HEK293 (cell line): Measurements from ENCODE around the gene CCDC150.

ENCODE experiments used
- HOXC10 ChIP-seq: sonication (generic); formaldehyde crosslinking; IDR thresholded peaks from 2 replicates; pipeline ENCODE4 v1.8.1; 2023; ENCODE audit warnings: mild to moderate bottlenecking, missing genetic modification reagents
- SCRT2 ChIP-seq: fragments of 450-650 bp; formaldehyde crosslinking; IDR thresholded peaks from 2 replicates; pipeline ENCODE4 v1.5.1; 2016; ENCODE audit warnings: missing biosample characterization, missing genetic modification characterization
- SP3 ChIP-seq: fragments of 450-650 bp; formaldehyde crosslinking; IDR thresholded peaks from 2 replicates; pipeline ENCODE4 v1.5.1; 2016; ENCODE audit warnings: missing biosample characterization, missing genetic modification characterization
- ZBTB20 ChIP-seq: fragments of 450-650 bp; formaldehyde crosslinking; IDR thresholded peaks from 2 replicates; pipeline ENCODE4 v1.5.1; 2016; ENCODE audit warnings: missing biosample characterization, missing genetic modification characterization
- ZEB2 ChIP-seq: fragments of 450-650 bp; formaldehyde crosslinking; IDR thresholded peaks from 2 replicates; pipeline ENCODE4 v1.5.1; 2016; ENCODE audit warnings: missing biosample characterization, missing genetic modification characterization
- ZFP37 ChIP-seq: fragments of 450-650 bp; formaldehyde crosslinking; IDR thresholded peaks from 2 replicates; pipeline ENCODE4 v1.5.1; 2016; ENCODE audit warnings: missing biosample characterization, missing genetic modification characterization
- ZFP69B ChIP-seq: fragments of 450-650 bp; formaldehyde crosslinking; IDR thresholded peaks from 2 replicates; pipeline ENCODE4 v1.5.1; 2016; ENCODE audit warnings: missing biosample characterization, missing genetic modification characterization
- ZNF155 ChIP-seq: fragments of 450-650 bp; formaldehyde crosslinking; IDR thresholded peaks from 2 replicates; pipeline ENCODE4 v1.5.1; 2016; ENCODE audit warnings: missing biosample characterization, missing genetic modification characterization
- ZNF623 ChIP-seq: fragments of 450-650 bp; formaldehyde crosslinking; IDR thresholded peaks from 2 replicates; pipeline ENCODE4 v1.5.1; 2016; ENCODE audit warnings: missing biosample characterization, missing genetic modification characterization
- ZNF629 ChIP-seq: fragments of 450-650 bp; formaldehyde crosslinking; IDR thresholded peaks from 2 replicates; pipeline ENCODE4 v1.5.1; 2017; ENCODE audit warnings: missing biosample characterization, missing genetic modification characterization
- ZNF670 ChIP-seq: fragments of 450-650 bp; formaldehyde crosslinking; IDR thresholded peaks from 2 replicates; pipeline ENCODE4 v1.5.1; 2016; ENCODE audit warnings: missing biosample characterization, missing genetic modification characterization, low read depth
- ZNF791 ChIP-seq: fragments of 450-650 bp; formaldehyde crosslinking; IDR thresholded peaks from 2 replicates; pipeline ENCODE4 v1.5.1; 2016; ENCODE audit warnings: missing biosample characterization, missing genetic modification characterization
- TF ChIP-seq, protein P1 (sequence below): fragments of 450-650 bp; formaldehyde crosslinking; IDR thresholded peaks from 2 replicates; pipeline ENCODE4 v1.5.1; 2016; ENCODE audit warnings: missing biosample characterization, missing genetic modification characterization
- TF ChIP-seq, protein P2 (sequence below): fragments of 450-650 bp; formaldehyde crosslinking; IDR thresholded peaks from 2 replicates; pipeline ENCODE4; 2016; ENCODE audit warnings: missing biosample characterization, missing genetic modification characterization
- TF ChIP-seq, protein P3 (sequence below): fragments of 450-650 bp; formaldehyde crosslinking; conservative IDR thresholded peaks from 2 replicates; pipeline ENCODE4 v1.5.1; 2016; ENCODE audit warnings: low read depth, missing biosample characterization, missing genetic modification characterization
- TF ChIP-seq, protein P4 (sequence below): fragments of 450-650 bp; formaldehyde crosslinking; IDR thresholded peaks from 2 replicates; pipeline ENCODE4 v1.5.1; 2017; ENCODE audit warnings: missing biosample characterization, missing genetic modification characterization
- TF ChIP-seq, protein P5 (sequence below): fragments of 450-650 bp; formaldehyde crosslinking; IDR thresholded peaks from 2 replicates; pipeline ENCODE4 v1.5.1; 2016; ENCODE audit warnings: missing biosample characterization, missing genetic modification characterization
- TF ChIP-seq, protein P6 (sequence below): fragments of 450-650 bp; formaldehyde crosslinking; IDR thresholded peaks from 2 replicates; pipeline ENCODE4 v1.5.1; 2016; ENCODE audit warnings: missing biosample characterization, missing genetic modification characterization

Gene CCDC150

DNA sequence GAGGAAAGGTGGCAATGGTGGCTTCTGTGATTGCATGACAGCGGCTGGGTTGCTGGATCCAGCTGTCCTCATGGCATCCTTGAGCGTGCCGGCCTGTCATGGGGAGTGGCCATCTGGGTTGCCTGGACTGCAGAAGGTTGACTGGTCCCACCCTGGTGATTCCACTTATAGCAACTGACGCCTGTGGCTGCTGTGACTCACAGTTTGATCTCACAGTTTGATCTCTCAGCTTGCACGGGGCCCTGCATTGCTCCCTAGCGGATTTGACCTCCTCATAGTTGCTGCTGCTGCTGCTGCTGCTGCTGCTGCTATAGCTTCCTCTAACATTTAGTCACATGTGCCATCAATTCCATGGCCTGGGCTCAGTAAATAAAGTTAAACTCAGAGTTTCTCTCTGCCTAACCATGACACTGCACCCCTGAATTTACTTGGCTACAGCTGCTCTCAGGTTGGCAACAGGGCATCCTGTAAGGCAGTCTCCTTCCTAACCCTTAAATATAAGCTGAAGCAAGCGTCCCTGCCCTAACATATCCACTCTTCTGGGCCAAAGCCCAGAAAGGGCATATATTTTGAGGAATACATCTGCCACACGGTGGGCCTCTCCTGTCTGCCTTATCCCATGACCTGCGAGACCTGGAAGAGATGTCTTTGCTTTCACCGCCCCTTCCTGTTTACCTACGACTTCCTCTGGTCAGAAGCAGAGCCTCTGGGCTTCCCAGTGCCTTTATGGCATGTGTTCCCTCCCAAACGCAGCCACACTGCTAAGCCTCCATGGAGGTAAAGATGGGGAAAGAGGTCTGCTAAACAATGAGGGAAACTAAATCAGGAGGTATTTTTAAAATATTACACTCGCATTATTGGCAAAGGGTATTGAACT is 37.8 kb upstream of the CCDC150 start (continued):
- TF ChIP-seq, protein P1, sequence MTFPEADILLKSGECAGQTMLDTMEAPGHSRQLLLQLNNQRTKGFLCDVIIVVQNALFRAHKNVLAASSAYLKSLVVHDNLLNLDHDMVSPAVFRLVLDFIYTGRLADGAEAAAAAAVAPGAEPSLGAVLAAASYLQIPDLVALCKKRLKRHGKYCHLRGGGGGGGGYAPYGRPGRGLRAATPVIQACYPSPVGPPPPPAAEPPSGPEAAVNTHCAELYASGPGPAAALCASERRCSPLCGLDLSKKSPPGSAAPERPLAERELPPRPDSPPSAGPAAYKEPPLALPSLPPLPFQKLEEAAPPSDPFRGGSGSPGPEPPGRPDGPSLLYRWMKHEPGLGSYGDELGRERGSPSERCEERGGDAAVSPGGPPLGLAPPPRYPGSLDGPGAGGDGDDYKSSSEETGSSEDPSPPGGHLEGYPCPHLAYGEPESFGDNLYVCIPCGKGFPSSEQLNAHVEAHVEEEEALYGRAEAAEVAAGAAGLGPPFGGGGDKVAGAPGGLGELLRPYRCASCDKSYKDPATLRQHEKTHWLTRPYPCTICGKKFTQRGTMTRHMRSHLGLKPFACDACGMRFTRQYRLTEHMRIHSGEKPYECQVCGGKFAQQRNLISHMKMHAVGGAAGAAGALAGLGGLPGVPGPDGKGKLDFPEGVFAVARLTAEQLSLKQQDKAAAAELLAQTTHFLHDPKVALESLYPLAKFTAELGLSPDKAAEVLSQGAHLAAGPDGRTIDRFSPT (tag by site-specific recombination) = no peak
- TF ChIP-seq, protein P2, sequence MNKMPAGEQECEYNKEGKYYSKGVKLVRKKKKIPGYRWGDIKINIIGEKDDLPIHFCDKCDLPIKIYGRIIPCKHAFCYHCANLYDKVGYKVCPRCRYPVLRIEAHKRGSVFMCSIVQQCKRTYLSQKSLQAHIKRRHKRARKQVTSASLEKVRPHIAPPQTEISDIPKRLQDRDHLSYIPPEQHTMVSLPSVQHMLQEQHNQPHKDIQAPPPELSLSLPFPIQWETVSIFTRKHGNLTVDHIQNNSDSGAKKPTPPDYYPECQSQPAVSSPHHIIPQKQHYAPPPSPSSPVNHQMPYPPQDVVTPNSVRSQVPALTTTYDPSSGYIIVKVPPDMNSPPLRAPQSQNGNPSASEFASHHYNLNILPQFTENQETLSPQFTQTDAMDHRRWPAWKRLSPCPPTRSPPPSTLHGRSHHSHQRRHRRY (tag by site-specific recombination) = no peak
- TF ChIP-seq, protein P3, sequence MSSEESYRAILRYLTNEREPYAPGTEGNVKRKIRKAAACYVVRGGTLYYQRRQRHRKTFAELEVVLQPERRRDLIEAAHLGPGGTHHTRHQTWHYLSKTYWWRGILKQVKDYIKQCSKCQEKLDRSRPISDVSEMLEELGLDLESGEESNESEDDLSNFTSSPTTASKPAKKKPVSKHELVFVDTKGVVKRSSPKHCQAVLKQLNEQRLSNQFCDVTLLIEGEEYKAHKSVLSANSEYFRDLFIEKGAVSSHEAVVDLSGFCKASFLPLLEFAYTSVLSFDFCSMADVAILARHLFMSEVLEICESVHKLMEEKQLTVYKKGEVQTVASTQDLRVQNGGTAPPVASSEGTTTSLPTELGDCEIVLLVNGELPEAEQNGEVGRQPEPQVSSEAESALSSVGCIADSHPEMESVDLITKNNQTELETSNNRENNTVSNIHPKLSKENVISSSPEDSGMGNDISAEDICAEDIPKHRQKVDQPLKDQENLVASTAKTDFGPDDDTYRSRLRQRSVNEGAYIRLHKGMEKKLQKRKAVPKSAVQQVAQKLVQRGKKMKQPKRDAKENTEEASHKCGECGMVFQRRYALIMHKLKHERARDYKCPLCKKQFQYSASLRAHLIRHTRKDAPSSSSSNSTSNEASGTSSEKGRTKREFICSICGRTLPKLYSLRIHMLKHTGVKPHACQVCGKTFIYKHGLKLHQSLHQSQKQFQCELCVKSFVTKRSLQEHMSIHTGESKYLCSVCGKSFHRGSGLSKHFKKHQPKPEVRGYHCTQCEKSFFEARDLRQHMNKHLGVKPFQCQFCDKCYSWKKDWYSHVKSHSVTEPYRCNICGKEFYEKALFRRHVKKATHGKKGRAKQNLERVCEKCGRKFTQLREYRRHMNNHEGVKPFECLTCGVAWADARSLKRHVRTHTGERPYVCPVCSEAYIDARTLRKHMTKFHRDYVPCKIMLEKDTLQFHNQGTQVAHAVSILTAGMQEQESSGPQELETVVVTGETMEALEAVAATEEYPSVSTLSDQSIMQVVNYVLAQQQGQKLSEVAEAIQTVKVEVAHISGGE (tag by site-specific recombination) = no peak
- peak; percentile 41 for TF ChIP-seq SCRT2 (tag by site-specific recombination)
- no peak for TF ChIP-seq HOXC10 (CRISPR knock-in tag)
- peak; percentile 56; the same call in 1 of the 2 replicates for TF ChIP-seq ZFP69B (tag by site-specific recombination)
- TF ChIP-seq ZEB2 (tag by site-specific recombination) = no peak
- TF ChIP-seq ZNF155 (tag by site-specific recombination) = no peak
- TF ChIP-seq, protein P4, sequence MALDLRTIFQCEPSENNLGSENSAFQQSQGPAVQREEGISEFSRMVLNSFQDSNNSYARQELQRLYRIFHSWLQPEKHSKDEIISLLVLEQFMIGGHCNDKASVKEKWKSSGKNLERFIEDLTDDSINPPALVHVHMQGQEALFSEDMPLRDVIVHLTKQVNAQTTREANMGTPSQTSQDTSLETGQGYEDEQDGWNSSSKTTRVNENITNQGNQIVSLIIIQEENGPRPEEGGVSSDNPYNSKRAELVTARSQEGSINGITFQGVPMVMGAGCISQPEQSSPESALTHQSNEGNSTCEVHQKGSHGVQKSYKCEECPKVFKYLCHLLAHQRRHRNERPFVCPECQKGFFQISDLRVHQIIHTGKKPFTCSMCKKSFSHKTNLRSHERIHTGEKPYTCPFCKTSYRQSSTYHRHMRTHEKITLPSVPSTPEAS = no peak
- TF ChIP-seq ZNF670 (tag by site-specific recombination) = no peak
- TF ChIP-seq ZNF623 (tag by site-specific recombination) = no peak
- TF ChIP-seq ZFP37 (tag by site-specific recombination) = no peak
- TF ChIP-seq ZNF629 = 0 out of 2 replicates have a peak, but pooled peaks have one; percentile 30
- TF ChIP-seq, protein P5, sequence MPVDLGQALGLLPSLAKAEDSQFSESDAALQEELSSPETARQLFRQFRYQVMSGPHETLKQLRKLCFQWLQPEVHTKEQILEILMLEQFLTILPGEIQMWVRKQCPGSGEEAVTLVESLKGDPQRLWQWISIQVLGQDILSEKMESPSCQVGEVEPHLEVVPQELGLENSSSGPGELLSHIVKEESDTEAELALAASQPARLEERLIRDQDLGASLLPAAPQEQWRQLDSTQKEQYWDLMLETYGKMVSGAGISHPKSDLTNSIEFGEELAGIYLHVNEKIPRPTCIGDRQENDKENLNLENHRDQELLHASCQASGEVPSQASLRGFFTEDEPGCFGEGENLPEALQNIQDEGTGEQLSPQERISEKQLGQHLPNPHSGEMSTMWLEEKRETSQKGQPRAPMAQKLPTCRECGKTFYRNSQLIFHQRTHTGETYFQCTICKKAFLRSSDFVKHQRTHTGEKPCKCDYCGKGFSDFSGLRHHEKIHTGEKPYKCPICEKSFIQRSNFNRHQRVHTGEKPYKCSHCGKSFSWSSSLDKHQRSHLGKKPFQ = no peak
- TF ChIP-seq SP3 (tag by site-specific recombination) = no peak
- 0 out of 2 replicates have a peak, but pooled peaks have one; percentile 26 for TF ChIP-seq ZBTB20 (tag by site-specific recombination)
- TF ChIP-seq, protein P6, sequence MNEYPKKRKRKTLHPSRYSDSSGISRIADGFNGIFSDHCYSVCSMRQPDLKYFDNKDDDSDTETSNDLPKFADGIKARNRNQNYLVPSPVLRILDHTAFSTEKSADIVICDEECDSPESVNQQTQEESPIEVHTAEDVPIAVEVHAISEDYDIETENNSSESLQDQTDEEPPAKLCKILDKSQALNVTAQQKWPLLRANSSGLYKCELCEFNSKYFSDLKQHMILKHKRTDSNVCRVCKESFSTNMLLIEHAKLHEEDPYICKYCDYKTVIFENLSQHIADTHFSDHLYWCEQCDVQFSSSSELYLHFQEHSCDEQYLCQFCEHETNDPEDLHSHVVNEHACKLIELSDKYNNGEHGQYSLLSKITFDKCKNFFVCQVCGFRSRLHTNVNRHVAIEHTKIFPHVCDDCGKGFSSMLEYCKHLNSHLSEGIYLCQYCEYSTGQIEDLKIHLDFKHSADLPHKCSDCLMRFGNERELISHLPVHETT (tag by site-specific recombination) = no peak
- no peak for TF ChIP-seq ZNF791 (tag by site-specific recombination)
- TF ChIP-seq, all 188 proteins: peak for 11
